Lower leg skin (tissue), 3 donors: ENCODE data around the gene LRRC66.

Source experiments
- CTCF ChIP-seq, 3 donors: fragments of 450-650 bp; IDR thresholded peaks; one replicate each; pipeline ENCODE4 v1.5.1; 2016; ENCODE audit warnings: antibody characterized with exemption in 3 of 3, mild to moderate bottlenecking in 3 of 3, moderate library complexity in 2 of 3
- POLR2A ChIP-seq, 2 donors: fragments of 450-650 bp; IDR thresholded peaks; one replicate each; pipeline ENCODE4 v1.6.1; 2016 to 2017; ENCODE audit warnings: antibody characterized with exemption in 2 of 2, mild to moderate bottlenecking in 1 of 2, moderate library complexity in 1 of 2

GRCh38 chr4:52051213-52051614, 31.1 kb upstream of the LRRC66 start, which contains the start of gene SPATA18:
- no peak for TF ChIP-seq CTCF (IDR thresholded peaks at IDR 0.05)
- no peak for TF ChIP-seq POLR2A (IDR thresholded peaks at IDR 0.05)
